HG03442 (cell line): ENCODE measurements around the gene ABHD13.
"Not testable (repeated sequence)": the region's sequence is repeated elsewhere in the genome, so short reads cannot be mapped to it uniquely, and the experiment has no call there.

Source experiments
- ATAC-seq: cut with Tn5 transposase; IDR thresholded peaks from one replicate; pipeline ENCODE4 v1.9.1; 2021; ENCODE audit warnings: mild to moderate bottlenecking, moderate library complexity; ENCODE audit not compliant: unreplicated experiment

The ABHD13 gene

DNA sequence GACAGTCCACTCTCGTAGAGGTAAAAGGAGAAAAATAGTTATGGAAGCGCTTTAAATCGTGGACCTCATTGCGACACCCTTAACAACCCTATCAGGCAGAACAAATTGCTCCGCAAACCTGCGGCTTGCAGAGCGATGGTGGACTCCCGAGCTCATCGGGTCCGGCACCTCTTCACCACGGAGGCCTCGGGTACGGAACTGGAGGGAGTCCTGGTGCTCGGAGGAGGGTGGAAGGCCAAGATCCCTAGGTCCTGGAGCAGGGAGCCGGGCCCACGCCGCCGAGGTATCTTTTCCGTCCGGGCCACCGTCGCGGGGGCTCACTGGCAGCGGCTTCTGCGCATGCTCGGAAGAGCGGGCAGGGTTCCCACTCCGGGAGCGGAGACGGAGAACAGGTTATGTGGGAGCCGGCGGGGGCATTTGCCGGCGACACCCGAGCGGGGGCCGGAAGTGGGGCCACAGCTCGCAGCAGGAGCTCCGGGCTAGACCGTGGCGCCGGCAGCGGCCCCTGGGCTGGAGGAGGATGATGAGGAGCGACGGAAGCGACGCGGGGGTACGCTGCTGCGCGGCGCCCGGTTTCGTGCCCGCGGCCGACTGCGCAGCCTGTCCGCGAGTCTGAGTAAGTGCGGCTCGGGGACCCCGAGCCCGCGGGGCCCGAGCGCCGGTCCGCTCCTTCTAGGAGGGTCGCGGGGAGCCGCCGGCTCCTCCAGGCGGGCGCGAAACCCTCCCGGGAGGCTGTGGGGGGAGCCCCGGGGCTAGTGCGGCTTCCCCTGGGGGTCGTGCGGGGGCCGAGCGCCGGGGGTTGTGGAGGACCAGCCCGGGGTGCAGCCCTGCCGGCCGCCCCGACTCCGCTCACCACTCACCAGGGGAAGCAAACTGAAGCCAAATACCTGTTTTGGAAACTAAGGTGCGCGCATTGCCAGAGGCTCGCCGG, at the start of gene ABHD13:
ABHD13 (plus strand) TSS at position 349 of the 931 bp plus-strand sequence. CDS start 10,827 bp downstream, outside the sequence.
- ATAC-seq = peak; percentile 73

- ATAC-seq = no peak
Observed at GRCh38 chr13:108168929-108169328, 49.3 kb upstream of the ABHD13 start.

- ATAC-seq = peak; percentile 67
Observed at GRCh38 chr13:108176685-108177274, 41.4 kb upstream of the ABHD13 start.

- ATAC-seq = no peak
Observed at GRCh38 chr13:108178078-108178477, 40.1 kb upstream of the ABHD13 start.

GRCh38 chr13:108182652-108183051, 35.5 kb upstream of the ABHD13 start:
- ATAC-seq = no peak

- ATAC-seq = no peak
Observed at GRCh38 chr13:108185223-108185622, 33.0 kb upstream of the ABHD13 start.

DNA sequence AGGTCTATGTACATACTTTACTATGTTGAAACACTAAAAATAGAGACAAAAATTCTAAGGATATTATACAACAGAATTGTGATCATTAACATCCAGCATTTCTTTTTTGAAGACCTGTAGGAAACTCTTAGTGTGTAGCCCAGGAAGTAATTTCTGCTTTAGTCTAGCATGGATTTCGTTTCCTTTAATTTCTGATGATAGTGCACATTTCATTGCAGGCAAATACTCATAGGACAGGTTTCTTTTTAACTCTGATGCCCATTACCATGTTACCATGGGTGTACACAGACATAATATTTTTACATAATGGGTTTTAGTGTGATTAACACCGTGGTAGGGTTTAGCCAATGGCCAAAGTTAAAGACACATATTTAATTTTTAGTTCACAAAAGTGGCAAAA, 29.9 kb upstream of the ABHD13 start:
- no peak for ATAC-seq

GRCh38 chr13:108190897-108191296, 27.3 kb upstream of the ABHD13 start:
- no peak for ATAC-seq

GRCh38 chr13:108193806-108194205, 24.4 kb upstream of the ABHD13 start:
- ATAC-seq = no peak

- ATAC-seq = no peak
Observed at GRCh38 chr13:108194435-108194936, 23.7 kb upstream of the ABHD13 start.

DNA sequence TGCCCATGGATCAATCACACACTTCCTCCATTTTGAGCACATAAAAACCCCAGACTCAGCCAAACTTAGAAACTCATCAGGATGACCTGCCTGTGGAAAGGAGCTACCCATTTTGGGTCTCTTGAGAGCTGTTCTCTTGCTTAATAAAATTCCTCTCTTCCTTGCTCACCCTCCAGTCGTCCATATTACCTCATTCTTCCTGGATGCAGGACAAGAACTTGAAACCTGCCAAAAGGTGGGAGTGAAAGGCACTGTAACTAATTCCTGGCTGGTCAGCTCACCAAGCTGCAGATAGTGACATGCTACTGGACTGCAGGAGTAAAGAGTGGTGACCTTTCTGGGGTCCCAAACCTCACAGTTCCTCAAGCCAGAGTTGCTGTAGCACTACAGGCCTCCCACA, 23.0 kb upstream of the ABHD13 start:
- no peak for ATAC-seq

DNA sequence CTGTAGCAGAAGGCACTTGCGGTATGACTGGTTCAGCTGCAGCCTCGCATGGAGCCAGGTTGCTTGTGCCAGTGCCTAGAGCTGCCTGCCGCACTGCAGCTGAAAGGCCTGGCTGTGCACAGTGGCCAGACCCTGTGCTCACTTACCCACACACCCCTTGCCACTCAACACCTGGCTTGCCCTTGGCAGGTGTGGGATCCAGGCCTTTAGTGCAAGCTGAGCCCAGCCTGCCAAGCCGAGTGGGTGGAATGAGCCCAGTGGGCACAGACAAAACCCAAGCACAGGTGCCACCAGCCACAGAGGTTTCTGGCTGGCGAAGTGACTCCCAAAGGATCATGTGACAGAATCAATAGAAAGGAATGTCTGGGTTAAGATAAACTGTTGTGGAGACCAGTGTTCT, 22.3 kb upstream of the ABHD13 start:
- ATAC-seq = no peak

- no peak for ATAC-seq
Observed at GRCh38 chr13:108200781-108201398, 17.3 kb upstream of the ABHD13 start.

- ATAC-seq = no peak
Observed at GRCh38 chr13:108210551-108210950, 7.6 kb upstream of the ABHD13 start.

GRCh38 chr13:108212886-108213285, 5.3 kb upstream of the ABHD13 start:
- peak; percentile 35 for ATAC-seq

- no peak for ATAC-seq
Observed at GRCh38 chr13:108213946-108214345, 4.2 kb upstream of the ABHD13 start.

DNA sequence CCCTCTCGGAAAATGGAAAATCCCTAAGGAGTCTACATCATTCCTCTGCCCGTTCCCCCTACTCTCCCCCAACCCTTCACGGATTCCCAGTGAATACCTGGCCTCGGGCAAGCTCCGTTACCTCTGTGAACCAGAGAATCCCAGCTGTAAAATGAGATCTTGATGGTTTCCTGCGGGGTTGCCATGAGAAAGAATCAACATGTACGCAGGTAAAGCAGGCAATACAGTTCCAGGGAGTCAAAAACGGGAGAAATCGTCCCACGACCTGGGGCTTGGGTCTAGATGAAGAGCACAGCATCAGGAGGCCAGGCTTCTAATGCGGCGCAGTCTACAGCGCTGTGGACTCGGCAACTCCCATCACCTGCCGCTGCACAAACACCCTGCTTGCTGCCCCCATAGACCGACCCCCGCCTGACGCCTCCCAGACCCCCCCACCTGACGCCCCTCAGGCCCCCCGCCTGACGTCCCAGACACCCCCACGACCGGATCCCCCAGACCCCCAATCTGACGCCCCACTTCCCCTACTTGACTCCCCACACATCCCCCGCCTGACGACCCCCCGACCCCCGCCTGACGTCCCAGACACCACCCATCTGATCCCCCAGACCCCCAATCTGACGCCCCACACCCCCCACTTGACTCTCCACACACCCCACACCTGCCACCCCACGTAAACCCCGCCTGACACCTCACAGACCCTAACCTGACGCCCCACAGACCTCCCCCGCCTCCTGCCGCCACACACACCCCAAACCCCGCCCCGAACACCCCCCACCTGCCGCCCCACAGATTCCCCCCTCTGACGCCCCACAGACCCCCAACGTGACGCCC, 3.5 kb upstream of the ABHD13 start:
- ATAC-seq = no peak

DNA sequence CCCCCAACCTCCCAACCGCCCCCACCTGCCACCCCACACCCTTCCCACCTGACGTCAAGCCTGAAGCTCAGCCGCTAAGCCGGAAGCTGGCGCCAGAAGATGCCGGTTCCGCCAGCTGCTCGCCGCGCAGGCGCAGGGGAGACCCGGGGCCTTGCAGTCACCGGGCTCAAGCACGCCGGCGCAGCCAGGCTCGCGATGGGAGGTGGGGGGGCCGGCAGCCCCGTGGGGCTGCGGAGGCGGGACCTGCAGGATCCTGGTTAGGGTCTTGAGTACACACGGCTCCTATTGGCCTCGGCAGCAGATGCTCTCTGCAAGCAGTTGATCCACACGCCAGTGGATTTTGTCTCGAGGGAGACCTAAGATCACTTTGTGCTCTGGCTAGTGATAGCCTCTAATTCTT, 2.8 kb upstream of the ABHD13 start, which contains the start of gene LIG4:
LIG4 (minus strand) TSS at position 101 of the 400 bp plus-strand sequence. CDS start 4,268 bp downstream, outside the sequence.
- ATAC-seq = peak; percentile 66

DNA sequence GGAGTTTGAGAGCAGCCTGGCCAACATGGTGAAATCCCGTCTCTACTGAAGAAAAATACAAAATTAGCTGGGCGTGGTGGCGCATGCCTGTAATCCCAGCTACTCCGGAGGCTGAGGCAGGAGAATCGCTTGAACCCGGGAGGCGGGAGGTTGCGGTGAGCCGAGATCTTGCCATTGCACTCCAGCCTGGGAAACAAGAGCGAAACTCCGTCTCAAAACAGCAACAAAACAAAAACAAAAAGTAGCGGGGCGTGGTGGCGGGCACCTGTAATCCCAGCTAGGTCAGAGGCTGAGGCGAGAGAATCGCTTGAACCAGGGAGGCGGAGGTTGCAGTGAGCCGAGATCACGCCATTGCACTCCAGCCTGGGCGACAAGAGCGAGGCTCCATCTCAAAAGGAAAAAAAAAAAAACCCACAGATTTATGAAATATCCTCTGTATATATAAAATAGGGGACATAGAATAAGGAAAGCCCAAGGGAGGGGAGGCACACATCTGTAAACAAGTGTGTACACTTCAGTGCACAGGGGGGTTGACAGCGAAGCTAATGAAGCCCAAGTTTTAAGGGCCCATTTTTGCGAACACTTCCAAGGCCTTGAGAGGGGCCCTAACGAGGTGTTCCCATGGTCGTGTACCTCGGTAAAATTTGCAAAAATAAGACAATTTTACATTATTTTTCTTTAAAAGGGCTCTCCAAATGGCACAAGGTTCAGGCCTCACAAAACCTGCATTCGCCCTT, 717 bp upstream of the ABHD13 start:
- ATAC-seq = not testable (repeated sequence)

DNA sequence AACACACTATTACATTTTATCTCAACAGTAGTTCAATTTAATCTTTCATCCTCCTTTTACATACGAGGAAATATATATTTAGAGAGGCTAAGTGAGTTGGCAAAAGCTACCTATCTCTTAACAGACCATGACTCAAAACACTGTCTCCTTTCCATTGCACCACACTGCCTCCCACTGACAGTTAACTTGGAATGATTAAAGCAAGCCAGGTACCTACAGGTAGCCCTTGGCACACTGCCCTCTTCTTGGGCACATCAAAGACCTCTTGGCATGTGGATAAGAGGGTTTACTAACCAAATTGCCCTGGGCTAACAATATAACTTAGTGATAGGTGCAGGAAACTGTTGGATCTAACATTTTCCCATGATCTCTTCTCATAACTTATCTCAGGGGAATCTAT, 1.8 kb downstream of the ABHD13 start:
- no peak for ATAC-seq
